Muscle layer of colon (tissue), 2 donors: ENCODE measurements around the gene KAT7.

Experiments
- H3K27ac ChIP-seq: one replicate; pipeline ENCODE4 v1.7.0; 2013; ENCODE audit warnings: low read depth, mild to moderate bottlenecking, low read length, moderate library complexity
- H3K27me3 ChIP-seq, 2 donors: one replicate each; pipeline ENCODE4 v1.7.0; 2013; ENCODE audit warnings: low read length in 2 of 2, mild to moderate bottlenecking in 2 of 2; ENCODE audit not compliant: insufficient read depth in 2 of 2, control insufficient read depth in 1 of 2
- H3K36me3 ChIP-seq: one replicate; pipeline ENCODE4 v1.7.0; 2013; ENCODE audit warnings: mild to moderate bottlenecking, low read length; ENCODE audit not compliant: insufficient read depth
- H3K4me1 ChIP-seq: one replicate; pipeline ENCODE4 v1.7.0; 2013; ENCODE audit warnings: mild to moderate bottlenecking, low read length; ENCODE audit not compliant: insufficient read depth
- H3K4me3 ChIP-seq, 2 donors: one replicate each; pipeline ENCODE4 v1.7.0; 2013; ENCODE audit warnings: low read length in 2 of 2, low read depth in 1 of 2, mild to moderate bottlenecking in 1 of 2, moderate library complexity in 1 of 2
- H3K9ac ChIP-seq: one replicate; pipeline ENCODE4 v1.7.0; 2013; ENCODE audit warnings: low read length
- H3K9me3 ChIP-seq: one replicate; pipeline ENCODE4 v1.7.0; 2013; ENCODE audit warnings: mild to moderate bottlenecking, low read length
- donor health status: abdominal sarcoma.
- donor health status: Adenocarcinoma of cecum.

The KAT7 gene

DNA sequence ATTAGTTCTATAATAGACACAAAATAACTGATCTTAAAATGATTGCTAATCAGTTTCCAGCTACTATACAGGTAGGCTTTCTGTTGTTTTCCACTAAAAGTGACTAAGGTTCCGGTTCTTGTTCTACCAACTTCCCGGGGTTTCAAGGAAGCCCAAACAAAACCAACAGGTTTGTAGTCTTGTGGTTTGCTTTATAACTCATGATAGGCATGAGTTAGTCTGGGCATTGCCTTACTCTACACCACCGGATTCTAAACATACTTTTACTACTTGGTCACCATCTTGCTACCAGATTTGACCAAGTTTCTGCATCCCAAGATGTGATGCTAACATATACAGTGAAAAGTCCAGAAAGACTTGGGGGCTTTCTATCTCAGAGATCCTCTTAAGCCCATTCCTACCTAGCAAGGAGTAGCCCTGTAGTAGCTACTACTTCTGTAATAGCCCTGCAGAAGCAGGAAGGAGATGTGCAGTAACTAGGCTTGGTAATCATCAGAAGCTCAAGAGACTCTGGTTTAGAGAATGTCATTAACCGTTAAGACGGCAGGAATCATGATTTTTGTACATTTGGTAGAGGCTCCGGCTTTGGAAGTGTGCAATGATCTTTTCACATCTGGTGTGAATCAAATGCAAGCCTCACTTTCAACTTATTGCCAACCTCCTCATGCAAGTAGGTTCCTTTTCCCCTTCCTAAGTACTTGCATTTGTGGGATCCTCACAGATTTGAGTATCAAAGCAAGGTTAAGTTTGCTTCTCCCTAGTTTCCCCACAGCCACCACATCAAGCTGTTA is 26.1 kb upstream of the KAT7 start:
- no peaks in the 10 kb centered on the region for H3K36me3 ChIP-seq
- no peaks in the 10 kb centered on the region for H3K27me3 ChIP-seq
- no peak overlapping the region for H3K9ac ChIP-seq
- H3K4me1 ChIP-seq: peaks cover 45% of the 10 kb centered on the region
- H3K9me3 ChIP-seq: no peaks in the 10 kb centered on the region
- peak overlapping the region; percentile 63 to 79 for H3K4me3 ChIP-seq
- peak overlapping the region; percentile 68 for H3K27ac ChIP-seq

DNA sequence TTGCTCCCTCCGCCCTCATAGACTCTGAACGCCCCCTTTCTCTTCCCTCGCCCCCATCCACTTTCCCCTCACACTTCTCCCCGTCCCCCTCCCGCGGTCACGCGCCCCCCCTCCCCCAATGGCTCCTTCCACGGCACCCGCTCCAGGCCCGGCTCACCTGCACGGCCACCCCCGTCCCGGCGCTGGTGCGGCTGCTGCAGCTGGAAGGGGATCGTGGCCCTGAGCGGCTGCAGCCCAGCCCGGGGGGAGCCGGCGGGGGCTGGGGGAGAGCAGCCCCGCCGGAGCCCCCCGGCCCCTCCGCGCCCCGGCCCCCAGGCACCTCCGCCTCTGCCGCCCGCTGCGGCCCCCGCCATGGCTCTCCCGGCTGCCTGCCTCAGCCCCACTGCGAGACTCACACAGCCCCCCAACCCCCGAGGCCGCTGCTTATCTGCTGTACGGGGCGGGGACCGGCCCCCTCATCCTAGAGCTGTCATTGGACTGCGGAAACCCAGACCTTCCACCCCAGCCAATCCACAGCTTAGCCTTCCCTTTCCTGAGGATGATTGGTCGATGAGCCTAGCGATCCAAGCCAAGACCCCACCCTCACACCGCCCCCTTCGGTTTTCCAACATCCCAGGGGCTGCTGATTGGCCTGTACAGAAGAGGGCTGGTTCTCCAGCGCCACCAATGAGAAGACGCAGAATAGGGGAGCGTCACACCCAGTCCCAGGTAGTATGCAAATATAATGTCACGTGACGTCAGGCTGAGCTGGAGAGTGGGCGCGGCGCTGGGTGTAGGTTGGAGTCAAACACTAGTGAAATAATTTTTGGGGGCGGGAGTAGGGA is 24.5 kb upstream of the KAT7 start, which contains the start of gene FAM117A:
Gene FAM117A (minus strand): TSS at position 397 of the 824 bp plus-strand sequence. CDS start 44 bp downstream, at position 353.
- H3K9me3 ChIP-seq: no peaks in the 10 kb centered on the region
- no peaks in the 10 kb centered on the region for H3K36me3 ChIP-seq
- H3K4me1 ChIP-seq: peaks cover 42% of the 10 kb centered on the region
- H3K27me3 ChIP-seq: no peaks in the 10 kb centered on the region
- no peak within 1 kb of the TSS for H3K9ac ChIP-seq
- H3K27ac ChIP-seq: peak within 1 kb of the TSS; percentile 68
- peak within 1 kb of the TSS; percentile 63 to 79 for H3K4me3 ChIP-seq

DNA sequence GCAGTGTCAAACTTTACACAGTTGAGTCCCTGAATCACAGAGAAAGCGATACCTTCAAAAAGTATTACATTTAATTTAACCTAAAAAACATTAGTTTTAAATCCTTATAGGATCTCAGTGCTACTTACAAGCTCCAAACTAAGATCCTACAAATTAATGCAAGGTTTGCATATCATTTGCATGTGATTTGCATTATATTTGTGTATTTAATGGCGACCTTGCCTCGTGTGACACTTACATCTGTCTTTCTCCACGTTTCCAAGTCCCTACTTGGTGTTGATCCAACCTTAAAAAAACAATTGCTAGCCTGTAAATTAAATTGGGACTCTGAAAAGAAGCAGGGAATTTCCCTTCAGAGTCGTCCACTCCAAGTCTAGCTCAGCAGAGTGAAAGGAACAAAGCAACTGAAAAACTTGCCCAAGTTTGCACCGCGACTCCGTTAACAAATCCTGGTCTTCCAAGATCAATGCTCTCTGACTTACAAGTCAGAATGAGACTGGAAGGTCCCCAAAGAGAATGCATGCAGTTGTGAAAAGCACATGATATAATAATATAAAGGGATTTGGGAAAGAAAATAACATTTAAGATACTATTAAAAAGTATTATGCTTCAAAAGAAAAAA is 23.8 kb upstream of the KAT7 start:
- Histone ChIP-seq H3K4me3 (peak overlapping the region; percentile 63 to 79), H3K9me3 (no peaks in the 10 kb centered on the region), H3K36me3 (no peaks in the 10 kb centered on the region), H3K27me3 (no peaks in the 10 kb centered on the region), H3K9ac (no peak overlapping the region), H3K4me1 (peaks cover 35% of the 10 kb centered on the region), H3K27ac (no peak overlapping the region)

DNA sequence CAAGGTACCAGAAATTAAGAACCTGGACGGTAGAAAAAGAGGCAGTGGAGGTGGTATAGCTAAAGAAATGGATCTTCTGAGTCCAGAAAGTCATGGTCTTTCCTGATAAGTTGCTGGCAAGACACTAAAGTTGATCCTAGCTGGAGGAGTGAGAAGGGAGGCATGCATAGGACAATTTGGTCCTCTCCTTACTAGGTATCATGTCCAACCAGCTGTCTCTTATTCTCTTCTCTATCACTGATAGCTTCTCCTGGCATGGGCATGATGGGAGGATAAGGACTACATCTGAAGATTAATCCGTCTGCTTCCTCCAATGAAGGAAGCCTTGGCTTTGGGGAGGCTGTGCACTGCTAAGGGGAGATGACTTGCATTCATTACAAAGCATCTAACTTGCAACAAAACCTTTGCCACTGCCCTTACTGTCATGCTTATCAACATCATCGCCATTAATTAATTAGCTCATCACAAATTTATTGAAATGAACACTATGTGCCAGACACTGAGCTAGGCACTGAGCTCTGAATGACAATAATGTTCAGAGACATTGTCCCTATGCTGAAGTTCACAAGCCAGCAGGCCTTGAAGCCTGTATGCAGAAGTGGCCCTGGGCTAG is 21.5 kb upstream of the KAT7 start:
- no peaks in the 10 kb centered on the region for H3K27me3 ChIP-seq
- no peak overlapping the region for H3K27ac ChIP-seq
- no peak overlapping the region for H3K9ac ChIP-seq
- H3K9me3 ChIP-seq: no peaks in the 10 kb centered on the region
- H3K36me3 ChIP-seq: no peaks in the 10 kb centered on the region
- no peak overlapping the region for H3K4me3 ChIP-seq
- peaks cover 12% of the 10 kb centered on the region for H3K4me1 ChIP-seq

DNA sequence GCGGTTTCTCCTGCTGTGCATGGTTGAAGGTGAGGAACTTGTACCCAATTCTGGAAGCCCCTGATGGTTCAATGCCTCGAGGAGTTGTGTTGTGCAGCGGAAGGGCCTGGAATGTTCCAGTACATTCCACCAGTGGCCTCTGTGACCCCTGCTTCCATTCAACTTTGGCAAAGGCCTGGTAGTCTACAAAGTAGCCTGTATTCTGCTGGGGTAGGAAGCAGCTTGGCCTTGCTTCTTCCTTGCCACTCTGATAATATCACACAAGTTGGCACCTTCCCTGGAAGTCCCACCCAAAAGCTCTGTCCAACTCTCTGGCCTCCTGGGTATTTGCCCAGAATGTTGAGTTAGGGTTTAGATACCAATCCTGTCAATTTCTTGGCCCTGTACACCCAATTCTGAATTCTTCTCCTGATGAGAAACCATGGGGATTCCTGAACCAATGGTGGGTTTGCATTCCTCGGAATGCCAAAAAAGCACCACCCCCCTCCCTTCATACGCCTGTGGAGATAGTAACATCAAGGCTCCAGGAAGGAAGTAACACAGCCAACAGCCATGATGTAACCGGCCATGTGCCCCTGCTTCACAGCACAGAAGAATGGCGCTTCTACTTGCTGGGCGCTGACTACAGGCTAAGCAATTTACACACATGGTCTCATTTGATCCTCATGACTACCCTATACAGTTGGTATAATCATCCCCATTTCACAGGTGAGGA is 12.8 kb upstream of the KAT7 start:
- H3K4me1 ChIP-seq: peaks cover 50% of the 10 kb centered on the region
- no peaks in the 10 kb centered on the region for H3K9me3 ChIP-seq
- H3K36me3 ChIP-seq: no peaks in the 10 kb centered on the region
- no peak overlapping the region for H3K9ac ChIP-seq
- H3K27ac ChIP-seq: peak overlapping the region; percentile 71
- H3K27me3 ChIP-seq: no peaks in the 10 kb centered on the region
- H3K4me3 ChIP-seq: no peak overlapping the region

DNA sequence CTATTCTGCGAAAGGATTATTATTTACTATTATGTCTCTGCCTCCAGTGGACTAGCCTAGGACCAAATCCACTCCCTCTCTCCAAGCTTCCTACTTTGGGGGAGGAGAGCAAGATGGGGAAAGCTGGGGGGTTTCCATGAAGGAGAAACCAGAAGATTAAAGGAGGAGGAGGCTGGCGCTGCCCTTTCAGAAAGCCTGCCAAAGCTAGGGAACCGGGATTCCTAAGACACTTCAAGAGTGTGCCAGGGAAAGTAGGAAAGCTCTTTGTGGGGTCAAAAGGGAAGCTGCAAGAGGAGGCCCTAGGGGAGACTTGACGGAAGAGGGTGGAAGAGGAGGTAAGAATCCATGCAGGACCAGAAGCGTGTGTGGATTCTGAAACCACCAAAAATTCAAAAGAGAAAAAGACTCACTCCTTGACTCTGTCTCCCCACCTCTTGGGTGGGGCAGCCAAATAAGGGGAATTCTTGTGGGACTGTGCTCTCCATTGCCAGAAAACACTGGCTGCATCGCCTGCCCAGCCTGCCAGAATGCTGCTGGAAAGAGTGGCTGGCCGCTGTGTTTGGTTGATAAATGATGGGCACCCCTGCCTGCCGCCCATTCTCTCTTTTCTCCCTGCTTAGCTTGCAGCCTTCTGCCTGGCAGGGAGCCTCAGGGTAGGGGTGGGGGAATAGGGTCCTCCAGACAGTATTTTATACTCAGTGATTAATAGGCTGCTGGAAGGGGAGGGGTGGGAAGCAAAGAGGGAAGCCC is 11.8 kb upstream of the KAT7 start:
- H3K4me1 ChIP-seq: peaks cover 50% of the 10 kb centered on the region
- peak overlapping the region; percentile 8 to 12 for H3K4me3 ChIP-seq
- H3K9ac ChIP-seq: no peak overlapping the region
- H3K27ac ChIP-seq: peak overlapping the region; percentile 71
- no peaks in the 10 kb centered on the region for H3K9me3 ChIP-seq
- H3K27me3 ChIP-seq: no peaks in the 10 kb centered on the region
- H3K36me3 ChIP-seq: no peaks in the 10 kb centered on the region

DNA sequence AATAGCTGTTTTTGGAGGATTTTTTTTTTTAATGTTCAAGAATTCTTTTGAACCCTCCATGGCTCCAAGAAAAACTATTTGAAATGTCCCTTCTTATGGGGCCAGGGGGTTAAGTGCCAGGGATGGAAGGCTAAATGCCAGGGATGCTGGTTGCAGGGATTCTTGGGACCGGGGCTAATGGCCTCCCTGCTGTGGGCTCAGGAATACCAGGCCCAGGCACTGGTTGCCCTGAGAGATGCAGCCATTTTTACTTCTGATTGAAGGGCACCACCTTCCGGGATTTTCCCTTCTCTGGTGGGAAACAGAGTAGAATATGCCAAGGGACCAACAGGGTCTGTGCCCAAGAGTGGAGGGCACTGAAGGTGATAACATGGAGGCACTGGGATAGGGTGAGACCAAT is 10.9 kb upstream of the KAT7 start:
- peak overlapping the region in 1 of 2 donors; percentile 12 for H3K4me3 ChIP-seq
- no peaks in the 10 kb centered on the region for H3K36me3 ChIP-seq
- H3K9ac ChIP-seq: no peak overlapping the region
- no peaks in the 10 kb centered on the region for H3K9me3 ChIP-seq
- no peaks in the 10 kb centered on the region for H3K27me3 ChIP-seq
- peak overlapping the region; percentile 71 for H3K27ac ChIP-seq
- peaks cover 52% of the 10 kb centered on the region for H3K4me1 ChIP-seq

DNA sequence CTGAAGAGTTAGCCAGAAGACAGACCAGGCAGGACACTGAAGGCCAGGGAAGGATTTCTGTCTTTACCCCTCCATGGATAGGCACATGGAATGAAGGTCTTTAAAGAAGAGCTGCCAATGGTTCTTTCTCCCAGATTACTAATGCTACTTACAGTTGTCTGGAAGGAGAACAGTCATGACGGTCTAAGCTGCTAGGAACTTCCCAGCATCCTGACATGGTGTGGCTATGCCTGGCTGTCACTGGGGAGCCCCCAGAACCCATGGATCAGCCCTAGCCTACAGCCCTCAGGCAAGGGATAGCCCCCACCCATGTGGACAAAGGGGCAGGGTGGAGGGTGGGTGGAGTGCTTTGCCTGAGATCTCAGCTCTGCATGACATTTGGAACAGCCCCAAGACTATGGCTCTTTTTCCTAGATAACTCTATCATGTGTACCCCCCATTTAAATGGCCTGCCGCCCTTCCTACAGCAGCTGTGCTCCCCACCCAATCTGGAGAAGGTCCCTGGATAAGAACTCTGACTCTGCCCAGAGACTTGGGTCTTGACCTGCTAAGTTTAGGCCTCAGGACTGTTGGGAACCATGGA is 9.2 kb upstream of the KAT7 start:
- H3K27ac ChIP-seq: peak overlapping the region; percentile 36
- no peaks in the 10 kb centered on the region for H3K27me3 ChIP-seq
- no peaks in the 10 kb centered on the region for H3K36me3 ChIP-seq
- no peak overlapping the region for H3K4me3 ChIP-seq
- peaks cover 69% of the 10 kb centered on the region for H3K4me1 ChIP-seq
- no peak overlapping the region for H3K9ac ChIP-seq
- H3K9me3 ChIP-seq: no peaks in the 10 kb centered on the region

DNA sequence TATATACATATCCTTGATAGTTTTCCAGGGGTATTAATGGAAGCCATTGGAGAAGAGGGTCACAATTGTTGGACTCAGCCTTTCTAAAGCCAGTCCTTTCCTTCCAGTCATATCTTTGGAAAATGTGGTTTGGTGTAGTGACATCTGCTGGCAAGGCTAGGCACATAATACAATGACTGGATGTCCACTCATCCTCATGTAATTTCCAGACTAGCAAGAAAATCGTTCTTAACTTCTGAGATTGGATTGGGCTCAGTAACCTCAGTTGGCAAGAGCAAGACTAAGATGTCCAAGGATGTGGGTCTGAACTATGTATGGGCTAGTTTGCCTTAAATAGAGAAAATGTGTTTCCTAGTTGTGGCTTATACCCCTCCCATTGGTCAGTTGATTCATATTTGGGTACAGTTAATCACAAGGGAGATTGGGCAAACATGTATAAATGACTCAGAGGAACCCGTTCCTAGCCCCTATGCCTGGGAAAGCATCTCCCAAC is 8.7 kb upstream of the KAT7 start:
- H3K9me3 ChIP-seq: no peaks in the 10 kb centered on the region
- H3K27me3 ChIP-seq: no peaks in the 10 kb centered on the region
- no peaks in the 10 kb centered on the region for H3K36me3 ChIP-seq
- H3K9ac ChIP-seq: no peak overlapping the region
- peak overlapping the region; percentile 36 for H3K27ac ChIP-seq
- no peak overlapping the region for H3K4me3 ChIP-seq
- peaks cover 73% of the 10 kb centered on the region for H3K4me1 ChIP-seq
